ENCODE data around the gene WDFY1. TPM values are rescaled to one million over a fixed set of nuclear protein-coding genes. Genes with fewer than 3 reads are reported as not detected.

The WDFY1 gene
- polyA plus RNA-seq, 1 donor: 56.7 TPM

Other genes with a start within 250 kb of the WDFY1 start
- gene AP1S3, start 107.8 kb downstream of the WDFY1 start, polyA plus RNA-seq: 6.3 TPM
- 28.3 TPM for gene MRPL44, start 12.1 kb upstream of the WDFY1 start, polyA plus RNA-seq
- gene SERPINE2, start 94.0 kb upstream of the WDFY1 start, polyA plus RNA-seq: 72.4 TPM

Data from large intestine (tissue), 1 donor.